HG03108 (cell line): ENCODE results near the gene THSD4.

Source experiments
- ATAC-seq: cut with Tn5 transposase; IDR thresholded peaks from one replicate; pipeline ENCODE4 v1.9.1; 2021; ENCODE audit warnings: moderate library complexity; ENCODE audit not compliant: unreplicated experiment

The THSD4 gene

DNA sequence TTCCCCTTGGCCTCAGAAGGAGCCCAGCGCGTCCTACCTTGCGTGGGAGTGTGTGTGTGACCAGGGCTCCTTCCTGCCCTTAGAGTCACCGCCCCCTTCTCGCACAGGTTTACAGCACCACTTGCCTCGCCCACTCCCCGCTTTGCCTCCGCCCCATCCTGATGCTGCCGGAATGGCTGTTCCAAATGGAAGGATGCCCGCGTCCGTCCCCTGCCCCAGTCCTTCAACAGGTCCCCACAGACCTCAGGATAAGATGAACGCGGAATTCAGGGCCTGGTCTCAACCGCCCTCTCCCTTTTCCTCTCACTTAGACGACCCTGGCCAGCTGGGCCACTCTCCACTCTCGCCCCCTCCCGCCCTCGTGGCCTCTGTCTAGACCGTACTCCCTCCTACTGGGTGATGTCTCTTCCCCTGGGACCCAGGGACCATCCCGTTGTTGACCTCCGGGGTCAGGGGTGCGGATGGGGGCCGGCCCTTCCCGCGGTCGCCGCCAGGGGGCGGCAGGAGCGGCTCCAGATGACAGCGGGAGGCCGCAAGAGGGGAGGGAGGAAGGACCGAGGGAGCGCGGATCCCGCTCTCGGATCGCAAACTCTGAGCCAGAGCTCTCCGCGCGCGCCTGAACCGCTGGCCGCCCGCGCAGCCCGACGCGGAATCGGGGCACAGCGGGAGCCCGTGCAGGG, at the start of gene THSD4:
TSS of gene THSD4 (plus strand) at position 585 of the 680 bp plus-strand sequence.
- ATAC-seq: no peak

DNA sequence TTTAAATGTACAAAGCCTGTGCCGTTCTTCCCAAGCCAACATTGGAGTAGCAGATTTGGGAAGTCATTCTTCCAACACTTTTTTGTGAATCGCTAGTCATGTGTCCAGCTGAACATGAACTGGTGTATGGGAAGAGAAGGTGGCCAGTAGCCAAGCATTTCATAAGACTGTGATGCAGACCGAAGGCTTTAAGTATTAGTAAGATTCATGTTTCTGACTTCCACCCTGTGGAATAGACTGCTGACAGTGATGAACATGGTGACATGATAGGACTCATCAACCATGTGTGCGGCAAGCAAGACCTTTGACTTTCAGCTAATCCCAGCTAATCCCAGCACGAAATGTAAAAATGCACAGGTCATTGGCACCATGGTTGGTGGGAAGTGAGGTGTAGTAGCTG, 48.3 kb upstream of the THSD4 start:
- ATAC-seq: no peak

DNA sequence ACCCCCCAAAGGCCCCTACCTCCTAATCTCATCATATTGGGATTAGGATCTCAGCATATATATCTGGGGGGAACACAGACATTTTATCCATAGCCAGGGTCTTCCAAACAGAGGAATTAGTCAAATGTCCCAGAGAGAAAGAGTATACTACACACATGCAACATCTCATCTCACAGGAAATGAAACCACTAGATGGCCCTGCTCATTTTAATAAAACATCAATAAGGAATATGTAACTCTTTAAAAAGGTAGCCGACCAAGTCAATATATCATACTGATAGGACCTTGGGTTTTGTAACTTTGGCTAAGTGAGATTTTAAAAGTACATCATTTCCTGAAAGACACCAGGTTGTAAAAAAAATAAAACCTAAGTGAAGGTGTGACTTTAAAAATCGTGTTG, 45.6 kb upstream of the THSD4 start:
- no peak for ATAC-seq

DNA sequence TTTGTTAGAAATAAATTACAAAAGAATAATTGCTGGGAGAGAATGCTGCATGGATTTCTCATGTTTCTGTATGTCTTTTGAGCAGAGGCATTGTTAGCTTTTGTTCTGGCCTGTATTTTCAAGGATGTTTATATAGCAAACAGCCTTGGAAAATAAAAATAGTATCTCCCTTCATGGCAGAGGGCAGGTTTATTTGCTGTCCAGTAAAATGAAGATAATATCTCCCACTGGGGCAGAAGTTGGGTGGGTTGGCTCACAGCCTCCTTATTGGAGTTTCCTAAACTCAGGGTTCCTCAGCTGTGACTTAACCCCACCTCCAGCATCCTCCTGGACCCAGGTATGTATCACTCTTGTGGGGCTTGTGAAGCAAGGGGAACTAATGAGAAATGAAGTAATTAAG, 43.7 kb upstream of the THSD4 start:
- ATAC-seq: no peak

DNA sequence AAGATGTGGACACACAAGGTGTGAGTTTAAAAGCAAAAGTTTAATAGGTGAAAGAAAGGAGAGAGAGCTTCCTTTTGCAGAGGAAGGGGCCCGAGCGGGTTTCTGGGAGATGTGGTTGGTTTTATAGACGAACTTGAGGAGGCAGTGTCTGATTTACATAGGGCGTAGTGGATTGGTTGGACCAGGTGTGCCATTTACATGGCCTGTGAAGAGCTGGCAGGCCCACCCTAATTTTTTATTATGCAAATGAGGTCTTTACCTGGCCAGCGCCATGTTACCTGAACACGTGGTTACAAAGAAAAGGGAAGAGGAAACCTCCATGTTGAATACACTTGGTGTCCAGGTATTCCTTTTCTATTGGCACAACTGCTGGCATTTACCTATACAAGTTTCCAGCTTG, 42.8 kb upstream of the THSD4 start:
- no peak for ATAC-seq

DNA sequence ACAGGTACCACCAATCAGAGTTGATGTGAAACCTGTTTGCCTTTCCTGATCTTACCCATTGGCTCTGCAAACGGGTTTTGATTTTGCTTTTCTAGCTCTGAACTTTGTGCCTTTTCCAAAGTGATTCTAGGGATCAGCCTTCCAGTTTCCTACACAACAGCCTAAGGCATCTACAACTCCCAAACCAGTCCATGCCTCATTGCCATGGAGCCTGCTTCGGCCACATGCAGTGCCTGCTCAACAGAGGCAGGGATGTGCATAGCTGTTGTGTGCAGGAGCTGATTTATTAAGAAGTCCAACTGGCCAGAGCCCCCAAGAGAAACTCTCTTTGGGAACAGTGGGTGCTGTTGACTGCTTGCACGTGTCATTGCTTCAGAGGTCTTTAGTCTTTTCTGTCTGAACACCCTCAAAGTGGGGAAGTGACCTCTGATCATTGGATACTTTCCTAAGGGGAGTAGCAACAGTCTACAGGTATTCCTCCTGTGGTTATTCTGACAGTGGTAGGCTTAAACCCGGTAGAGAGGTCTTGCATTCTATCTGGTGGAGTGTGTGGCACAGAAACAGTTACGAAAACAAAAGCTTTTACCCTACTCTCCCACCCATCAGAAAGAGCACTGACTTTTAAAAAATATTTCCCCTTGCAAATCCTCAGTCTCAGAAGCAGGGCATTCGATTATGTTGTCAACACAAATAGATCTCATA, 36.6 kb upstream of the THSD4 start:
- no peak for ATAC-seq

DNA sequence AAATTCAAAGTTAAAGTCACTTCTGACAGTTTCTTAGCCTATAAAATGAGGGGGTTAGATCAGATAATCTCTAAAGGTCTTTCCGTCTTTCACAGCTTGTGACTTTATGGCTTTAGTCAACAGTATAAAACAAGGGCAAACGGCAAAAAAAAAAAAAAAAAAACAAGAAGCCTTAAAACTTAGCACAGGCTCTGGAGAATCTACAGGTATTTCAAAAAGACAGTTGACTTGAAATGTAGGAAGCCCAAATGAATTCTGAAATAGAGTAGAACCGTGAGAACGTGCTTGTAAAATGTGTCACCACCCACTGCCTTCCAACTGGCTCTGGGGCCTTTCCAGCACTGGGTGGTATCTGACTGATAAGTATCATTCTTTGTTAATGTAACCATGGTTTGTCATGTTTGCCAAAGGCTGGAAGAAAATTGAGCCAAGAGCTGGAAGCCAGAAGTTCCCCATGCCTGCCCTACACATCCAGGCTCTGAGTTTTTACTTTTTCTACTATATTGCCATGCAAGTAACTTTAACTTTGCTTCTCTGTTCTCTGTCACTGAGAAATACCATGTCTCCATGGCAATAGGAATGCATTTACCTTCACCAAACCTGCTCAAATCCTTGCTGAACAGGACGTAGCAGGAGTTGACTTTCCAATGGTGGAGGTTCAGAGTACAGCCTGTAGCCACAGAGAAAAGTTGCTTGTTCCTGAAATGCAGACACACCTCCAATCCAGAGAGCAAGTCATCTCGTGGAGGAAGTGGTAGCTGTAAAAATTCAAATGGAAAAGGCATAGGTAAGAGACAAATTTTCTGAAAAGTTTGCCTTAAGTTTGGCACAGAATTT, 35.8 kb upstream of the THSD4 start:
- no peak for ATAC-seq

DNA sequence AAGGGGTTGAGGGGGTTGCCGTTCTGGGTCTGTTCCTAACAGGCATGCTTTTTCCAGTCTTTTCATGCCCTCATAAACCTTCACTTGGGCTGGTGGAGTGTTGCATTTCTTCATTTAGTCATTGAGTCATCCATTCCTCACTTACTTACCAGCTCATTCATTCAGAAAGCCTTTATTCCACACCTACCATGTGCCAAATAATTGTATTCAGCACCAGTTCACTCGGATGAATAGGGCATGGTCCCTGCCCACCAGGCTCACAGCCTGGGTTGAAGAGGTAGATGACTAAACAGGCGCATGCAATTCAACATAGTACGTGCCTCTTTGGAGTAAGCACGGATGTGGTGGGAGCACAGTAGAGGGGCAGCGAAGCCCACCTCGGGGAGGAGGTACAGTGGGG, 35.1 kb upstream of the THSD4 start:
- ATAC-seq: no peak

DNA sequence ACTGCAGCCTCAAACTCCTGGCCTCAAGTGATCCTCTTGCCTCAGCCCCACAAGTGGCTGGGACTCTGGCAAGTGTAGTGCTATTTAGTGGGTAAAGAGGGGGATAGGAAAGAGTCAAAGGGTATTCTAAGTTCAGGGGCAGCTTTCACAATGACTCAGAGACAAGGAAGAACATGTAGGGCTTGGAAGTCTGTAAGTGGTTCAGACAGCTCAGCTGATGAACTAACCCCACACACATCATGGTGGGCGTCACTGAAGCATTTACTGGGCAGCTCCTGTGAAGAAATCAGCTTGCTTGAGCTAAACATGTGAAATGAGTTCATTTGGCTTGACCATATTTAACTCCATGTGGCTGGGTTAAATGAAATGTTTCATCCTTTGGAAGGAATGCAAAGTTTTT, 34.6 kb upstream of the THSD4 start:
- ATAC-seq: no peak

DNA sequence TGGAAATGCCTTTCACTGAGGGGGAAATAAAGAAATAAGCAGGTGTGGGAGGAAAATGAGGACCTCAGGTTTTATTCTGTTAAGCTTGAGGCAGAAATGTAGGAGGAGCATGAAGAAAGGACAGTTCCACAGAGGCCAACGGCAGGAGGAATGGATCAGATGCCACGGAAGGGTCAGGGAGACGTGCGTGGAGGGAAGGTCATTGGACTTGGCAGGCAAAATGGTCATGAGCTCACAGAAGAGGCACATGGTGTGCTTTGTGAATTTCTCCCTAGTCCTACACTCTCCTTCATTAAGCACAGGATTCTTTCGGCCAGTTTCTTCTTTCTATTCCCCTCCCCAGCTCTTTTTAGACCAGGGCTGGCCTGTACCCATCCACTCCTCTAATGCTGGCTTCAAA, 32.5 kb upstream of the THSD4 start:
- ATAC-seq: no peak

DNA sequence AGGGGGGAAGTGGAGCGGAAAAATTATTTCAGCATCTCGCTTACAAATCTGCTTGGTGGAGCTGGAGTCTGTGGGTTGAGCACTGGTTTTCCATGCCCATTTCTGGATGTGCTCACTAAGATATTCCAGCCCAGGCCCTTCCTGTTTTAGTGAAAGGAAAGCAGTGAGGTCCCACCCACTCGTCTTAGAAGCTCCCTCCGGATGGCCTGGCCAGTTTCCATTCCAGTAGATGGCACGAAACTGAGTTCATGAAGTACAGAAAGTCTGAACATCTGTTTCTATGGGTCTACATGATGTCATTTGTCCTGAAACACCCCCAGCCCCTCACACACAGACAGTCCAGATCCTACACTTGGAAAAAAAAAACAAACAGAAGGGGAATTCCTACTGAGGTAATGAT, 31.9 kb upstream of the THSD4 start:
- no peak for ATAC-seq

DNA sequence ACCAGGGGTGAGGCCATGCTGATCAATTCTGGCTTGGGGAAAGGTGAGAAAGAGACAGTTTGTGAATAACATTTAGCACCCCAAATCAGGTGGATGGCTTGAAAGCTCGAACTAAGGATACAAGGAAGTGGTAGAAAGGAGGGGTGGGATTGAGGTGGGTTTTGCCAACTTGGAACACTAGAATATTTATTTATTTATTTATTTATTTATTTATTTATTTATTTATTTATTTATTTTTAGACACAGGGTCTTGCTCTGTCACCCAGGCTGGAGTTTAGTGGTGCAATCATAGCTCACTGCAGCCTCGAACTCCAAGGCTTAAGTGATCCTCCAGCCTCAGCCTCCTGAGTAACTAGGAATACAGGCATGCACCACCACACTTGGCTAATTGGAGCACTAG, 31.0 kb upstream of the THSD4 start:
- no peak for ATAC-seq

DNA sequence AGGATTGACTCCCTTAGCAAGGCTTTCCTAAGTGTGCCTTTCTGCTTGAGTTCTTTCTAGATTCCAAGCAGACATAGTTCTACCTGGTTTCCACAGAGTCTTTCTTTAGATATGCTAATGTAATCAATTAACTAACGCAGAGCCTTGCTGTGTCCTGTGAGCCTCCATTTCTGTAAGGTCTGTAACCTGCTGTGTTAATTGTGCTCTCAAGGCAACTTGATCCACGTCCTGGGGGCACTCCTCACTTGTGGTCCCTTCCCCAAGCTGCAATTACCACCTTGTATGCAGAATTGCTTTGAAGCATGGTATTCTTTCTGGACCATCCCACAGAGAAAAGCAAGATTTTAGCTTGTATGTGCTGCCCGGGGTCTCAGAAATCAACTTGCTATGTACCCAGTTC, 29.5 kb upstream of the THSD4 start:
- ATAC-seq: no peak

DNA sequence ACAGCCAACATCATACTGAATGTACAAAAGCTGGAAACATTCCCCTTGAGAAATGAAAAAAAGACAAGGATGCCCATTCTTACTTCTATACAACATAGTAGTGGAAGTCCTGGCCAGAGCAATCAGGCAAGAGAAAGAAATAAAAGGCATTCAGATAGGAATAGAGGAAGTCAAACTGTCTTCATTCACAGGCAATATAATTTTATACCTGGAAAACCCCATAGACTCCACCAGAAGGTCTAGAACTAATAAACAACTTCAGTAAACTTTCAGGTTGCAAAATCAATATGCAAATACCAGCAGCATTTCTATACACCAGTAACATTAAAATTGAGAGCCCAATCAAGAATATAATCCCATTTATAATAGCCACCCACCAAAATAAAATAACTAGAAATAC, 27.1 kb upstream of the THSD4 start:
- no peak for ATAC-seq

DNA sequence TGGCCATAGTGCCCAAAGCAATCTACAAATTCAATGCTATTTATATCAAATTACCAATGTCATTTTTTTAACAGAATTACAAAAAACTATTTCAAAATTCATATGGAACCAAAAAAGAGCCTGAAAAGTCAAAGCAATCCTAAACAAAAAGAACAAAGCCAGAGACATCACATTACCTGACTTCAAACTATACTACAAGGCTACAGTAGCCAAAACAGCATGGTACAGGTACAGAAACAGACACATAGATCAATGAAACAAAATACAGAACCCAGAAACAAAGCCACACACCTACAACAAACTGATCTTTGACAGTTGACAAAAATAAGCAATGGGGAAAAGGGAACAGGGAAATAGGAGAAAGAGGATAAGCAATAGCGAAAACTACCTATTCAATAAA, 26.6 kb upstream of the THSD4 start:
- ATAC-seq: no peak

DNA sequence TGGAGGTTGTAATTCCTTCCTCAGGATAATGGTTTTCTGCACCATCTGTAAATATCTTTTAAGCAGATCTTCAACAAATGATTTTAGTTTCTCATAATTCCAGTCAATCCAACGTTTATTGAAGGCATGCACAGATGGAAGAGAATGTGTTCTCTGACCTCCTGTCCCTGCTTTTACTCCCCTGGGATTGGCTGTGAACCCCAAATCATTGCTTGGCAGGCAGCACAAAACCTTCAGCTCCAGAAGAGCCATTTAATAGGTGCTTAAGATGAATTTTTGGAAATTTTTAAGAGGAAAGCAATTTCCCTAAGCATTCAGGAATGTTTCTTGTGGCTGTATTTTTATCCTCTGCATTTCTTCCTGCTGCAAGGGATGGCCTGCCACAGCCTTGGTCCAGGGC, 25.5 kb upstream of the THSD4 start:
- no peak for ATAC-seq

DNA sequence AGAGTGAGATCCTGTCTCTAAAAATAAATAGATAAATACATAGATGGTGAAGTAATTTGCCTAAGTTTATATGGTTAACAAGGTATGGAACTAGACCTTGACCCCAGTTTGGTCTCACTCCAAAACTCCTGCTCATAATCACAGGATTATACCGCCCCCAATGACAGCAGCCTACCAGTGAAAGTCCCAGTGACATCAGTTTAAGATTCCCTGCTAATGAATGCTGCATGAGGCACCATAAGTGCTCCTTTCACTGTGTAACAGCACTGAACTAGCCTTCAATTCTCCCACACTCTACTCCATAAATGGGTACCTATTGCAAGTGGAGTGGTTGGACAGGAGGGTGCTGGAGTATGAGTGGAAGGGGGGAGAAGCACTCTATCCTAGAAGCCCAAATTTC, 23.7 kb upstream of the THSD4 start:
- no peak for ATAC-seq

DNA sequence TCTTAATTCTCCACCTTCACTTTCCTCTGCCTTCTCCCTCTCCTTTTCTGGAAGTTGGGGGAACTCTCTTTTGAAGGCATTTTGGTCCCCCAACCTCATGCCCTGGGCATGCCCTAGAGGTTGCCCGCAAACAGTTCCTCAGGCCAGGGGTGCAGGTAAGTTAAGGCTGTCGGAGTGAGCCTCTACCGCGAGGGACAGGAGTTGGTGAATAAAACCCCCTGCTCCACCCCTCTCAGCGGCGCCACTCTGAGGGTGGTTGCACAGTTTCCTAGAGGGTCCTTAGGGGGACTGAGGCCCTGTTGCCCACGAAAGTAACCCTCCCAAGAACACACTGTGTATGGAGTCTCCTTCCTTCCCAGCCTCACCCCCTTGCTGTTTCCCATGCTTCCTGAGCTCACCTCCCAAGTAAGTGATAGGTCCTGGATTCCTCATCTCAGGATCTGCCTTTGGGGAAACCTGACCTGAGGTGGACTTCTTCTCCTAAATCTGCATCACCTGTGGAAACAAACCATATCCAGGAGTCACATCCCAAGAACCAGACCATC, 23.1 kb upstream of the THSD4 start:
- ATAC-seq: no peak

DNA sequence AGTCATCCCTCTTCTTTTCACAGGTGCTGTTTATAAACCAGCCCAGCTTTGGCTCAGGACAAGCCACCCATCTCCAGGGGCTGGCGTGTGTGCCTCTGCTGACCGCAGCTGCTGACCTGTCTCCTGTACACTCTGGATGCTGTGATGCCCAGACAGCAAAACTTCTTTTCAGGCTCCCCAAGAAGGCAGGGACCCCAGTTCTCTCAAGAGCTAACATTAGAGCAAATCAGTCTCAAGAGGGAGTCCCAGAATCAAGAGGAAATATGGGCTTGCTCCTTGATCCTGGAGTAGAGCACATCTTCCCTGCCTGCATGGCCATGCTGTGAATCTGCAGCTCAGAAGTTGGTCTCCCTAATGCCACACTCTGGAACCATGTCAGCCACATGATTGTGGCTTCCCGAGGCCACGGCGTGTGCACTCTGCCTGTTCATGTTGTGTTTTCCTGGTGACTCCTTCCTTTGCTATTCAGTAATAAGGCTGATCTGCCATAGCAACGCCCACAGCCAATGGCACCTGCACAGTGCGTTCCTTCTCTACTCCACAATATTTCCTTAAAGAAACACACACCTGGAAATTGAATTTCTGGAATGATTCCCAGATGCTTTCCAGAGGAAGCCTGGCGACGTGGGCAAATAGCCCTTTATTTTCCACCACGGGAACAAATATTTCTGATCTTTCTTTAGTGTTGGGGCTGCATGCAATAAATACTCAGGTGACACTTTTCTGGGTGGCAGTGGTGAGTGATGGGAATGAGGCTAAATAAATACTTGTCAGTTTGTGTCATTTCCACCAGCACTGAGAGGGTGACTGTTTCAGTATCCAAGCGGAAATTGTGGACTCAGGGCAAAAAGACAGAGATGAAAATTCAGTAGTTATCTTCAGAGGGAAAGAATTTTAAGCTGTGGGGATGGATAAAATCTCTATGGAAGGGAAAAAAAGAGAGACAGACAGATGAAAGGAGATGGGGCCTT, 21.9 kb upstream of the THSD4 start:
- no peak for ATAC-seq

DNA sequence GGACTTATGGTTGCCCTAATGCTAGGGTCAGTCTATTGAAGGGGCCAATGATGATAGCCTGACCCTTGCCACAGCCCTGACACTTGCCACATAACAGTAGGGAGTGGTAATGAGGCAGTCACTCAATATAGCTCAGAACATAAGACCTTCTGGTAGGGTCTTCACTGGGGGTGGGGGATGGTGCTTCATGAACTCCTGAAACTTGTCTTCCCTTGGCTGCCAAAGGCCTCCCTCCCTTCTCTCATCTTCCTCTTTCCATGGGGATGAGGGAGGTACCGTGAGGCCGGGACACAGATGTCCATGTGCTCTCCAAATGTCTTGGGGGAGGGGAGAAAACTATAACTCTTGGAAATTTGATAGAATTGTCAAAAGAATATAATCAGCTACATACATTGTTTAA, 21.1 kb upstream of the THSD4 start:
- ATAC-seq: no peak

DNA sequence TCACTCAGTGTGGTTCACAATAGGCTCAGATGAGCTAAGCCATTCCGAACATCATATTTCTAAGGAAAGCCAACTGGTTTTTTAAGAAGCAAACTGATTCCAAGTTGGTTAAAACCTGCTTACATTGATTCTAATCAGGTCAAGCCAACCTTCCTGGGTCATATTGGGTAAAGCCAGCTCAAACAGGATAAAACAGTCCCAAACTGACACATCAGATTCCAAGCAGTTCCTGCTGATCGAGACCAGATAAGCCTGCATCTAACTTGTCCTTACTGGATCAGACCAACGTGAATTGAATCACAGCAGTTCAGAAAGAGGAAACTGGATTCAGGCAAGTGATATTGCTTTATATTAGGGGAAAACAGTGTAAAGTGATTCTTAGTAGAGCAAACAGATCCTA, 18.6 kb upstream of the THSD4 start:
- no peak for ATAC-seq
